GM19463 (cell line): ENCODE data around the gene LDLRAD3.

Experiments used
- ATAC-seq: cut with Tn5 transposase; IDR thresholded peaks from one replicate; pipeline ENCODE4 v1.9.1; 2021; ENCODE audit warnings: mild to moderate bottlenecking, moderate library complexity; ENCODE audit not compliant: unreplicated experiment

The LDLRAD3 gene

GRCh38 chr11:36193290-36193619 is 249.4 kb downstream of the LDLRAD3 start:
- ATAC-seq, result no peak

DNA sequence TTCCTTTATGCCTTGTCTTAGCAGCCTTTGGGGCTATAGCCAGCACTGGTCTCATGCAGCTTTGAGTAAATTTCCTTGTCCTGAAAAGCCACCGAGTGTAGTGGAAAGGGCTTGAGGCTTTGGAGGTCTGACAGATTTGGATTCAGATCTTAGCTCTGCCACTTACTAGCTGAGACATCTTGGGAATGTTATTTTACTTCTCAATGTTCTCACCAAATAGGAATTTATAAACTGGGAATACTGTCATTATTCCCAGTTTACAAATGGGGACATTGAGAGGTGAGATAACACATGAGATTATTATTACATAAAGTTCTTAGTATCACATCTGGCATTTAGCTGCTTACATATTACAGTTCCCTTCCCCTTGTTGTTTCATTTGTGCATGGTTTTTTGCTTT is 249.9 kb downstream of the LDLRAD3 start:
- ATAC-seq, result no peak

- ATAC-seq, result no peak
Observed at GRCh38 chr11:36195496-36196354, 251.9 kb downstream of the LDLRAD3 start.

DNA sequence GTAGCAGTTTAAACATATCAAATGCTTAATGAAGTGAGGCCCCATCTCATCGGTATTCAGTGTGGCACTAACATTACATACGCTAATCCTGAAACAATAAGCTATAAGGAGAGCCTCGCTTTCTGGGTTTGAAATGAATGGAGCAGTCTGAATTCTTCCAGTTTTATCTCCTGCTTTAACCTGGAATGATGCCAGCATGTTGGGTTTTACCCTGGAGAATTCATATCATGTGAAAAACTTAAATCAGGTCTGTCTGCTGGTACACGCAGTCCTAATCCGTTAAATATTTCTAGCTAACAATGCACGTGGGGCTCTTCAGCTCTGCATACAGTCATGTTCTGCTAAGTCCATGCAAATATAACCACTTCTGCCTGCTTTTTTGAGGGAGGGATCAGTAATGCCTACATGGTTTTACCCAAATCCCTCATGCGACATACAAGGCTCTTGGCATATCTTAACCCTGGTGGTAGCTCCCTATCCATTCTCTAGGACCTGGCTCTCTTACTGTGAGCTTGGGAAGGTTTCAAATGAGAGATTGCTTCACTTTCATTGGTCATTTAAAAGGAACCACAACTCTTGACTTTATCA is 252.6 kb downstream of the LDLRAD3 start:
- ATAC-seq, result no peak

GRCh38 chr11:36201411-36201810 is 257.5 kb downstream of the LDLRAD3 start:
- ATAC-seq, result no peak

DNA sequence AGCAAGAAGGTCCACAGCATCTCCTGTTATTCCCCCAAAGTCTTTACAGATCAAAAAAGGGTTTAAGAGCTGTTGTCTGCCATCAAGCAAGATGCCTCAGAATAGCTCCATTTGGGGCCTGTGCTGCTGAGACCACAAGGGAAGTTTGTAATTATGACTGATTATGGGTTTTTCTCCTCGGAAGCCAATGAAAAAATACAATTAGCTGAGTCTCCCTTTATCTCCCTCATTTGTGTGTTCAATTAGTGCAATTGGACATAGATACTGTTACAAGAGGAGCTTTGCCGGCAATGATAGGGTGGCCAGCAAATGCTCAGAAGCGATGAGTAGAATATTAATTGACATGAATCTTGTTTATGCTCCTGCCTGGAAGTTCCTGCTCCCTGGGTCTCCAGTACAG is 261.7 kb downstream of the LDLRAD3 start:
- ATAC-seq, result no peak

DNA sequence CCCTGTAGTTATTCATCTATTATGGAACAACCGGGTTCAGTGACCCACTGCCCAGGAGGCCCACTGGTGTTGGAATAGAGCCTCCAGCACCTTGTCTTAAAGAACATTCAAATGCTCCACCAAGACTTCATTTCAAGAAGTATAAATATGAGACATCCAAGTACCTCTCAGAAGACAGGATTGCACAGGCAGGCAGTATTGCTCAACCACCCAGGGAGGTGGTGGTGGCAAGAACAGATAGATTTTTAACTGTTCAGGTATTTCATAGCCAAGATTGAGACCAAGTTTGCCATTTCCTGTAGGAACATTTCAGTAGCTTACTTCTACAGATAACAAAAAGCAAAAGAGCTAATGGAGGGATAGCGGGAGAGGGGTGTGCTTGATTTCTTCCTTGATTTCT is 266.7 kb downstream of the LDLRAD3 start:
- ATAC-seq, result no peak

DNA sequence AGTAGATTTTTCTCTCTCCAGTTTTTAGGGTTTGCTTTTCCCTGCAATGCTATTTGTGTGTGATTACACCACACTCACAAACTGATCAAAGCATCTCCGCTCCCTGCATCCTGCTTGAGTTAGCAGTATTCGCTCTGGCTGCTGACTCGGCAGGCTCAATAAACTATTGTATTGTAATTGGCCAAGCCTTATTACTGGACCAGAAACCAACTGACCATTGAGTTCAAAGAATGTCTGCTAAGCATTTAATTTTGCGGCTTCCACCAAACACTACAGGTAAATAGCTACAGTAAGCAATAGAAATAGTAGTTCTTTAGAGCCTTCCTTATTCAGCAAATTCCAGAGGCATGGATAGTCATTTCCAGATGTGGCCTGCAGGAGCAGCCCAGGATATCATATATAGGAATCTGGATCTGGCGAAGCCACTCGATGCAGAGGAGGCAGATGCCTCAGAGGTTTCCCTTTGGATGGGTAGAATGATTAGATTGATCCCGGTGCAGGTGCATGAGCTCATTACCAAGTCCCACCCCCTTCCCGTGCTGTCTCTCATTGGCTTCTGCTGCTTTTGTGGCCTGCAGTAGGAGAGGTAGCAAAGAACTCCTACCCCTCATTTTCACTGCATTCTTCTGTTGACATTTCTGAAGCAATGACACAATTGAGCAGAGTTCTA is 268.0 kb downstream of the LDLRAD3 start:
- no peak for ATAC-seq

DNA sequence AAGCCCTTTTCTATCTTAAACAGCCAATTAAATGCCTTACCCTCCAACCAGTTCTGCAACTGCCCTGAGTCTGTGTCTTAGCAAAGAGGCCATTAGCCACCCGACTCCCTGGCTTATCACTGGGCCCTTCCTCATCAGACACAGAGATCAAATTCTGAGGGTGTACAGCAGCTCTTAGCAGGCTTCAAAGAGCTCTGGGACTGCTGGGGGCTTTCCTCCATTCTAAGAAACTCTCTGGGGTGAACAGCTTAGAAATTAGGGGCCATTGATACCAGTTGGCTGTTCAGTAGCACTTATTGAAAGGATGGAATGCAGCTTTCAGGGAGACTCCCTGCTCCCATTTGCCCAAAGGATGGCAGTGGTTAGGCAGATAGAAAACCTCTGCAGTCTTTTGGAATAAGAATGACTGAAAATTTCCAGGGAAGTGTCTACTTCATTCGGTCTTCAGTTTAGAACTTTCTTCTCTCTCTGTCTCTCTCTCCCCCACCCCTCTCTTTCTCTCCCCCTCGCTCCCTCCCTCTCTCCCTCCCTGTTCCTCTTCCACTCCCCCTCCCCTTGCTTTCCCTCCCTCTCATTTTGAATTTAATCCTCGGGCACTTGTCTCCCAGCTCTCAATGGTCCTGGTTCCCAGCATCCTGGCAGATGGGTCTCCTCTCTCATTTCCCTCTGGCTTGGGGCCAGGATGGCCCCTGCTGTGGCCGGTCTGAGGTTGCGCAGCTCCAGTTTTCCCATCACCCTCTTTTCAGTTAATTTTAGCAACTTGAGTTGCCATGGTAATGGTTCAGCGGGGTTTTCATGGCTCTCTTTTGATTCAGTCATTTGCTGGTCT is 268.9 kb downstream of the LDLRAD3 start:
- ATAC-seq, result no peak

DNA sequence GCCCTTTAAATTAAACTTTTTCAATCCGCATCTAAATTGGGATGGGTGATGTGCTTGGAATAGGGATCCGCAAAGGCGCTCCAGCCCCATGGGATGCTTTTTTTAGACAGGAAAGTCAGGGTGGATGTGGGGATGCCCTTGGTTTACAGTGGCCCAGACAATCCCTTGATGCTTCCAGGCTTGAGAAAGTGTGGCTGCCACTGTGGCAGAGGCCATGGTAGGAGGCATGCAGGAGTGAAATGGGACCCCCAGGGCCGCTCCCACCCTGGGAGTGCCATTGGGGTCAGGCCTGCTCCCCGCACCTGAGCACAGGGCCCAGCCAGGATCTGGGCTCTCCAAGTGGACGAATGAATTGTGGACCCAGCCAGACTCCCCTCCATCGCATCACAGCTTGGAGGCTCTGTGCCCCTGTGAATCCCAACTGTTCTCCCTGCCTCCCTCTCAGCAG is 269.6 kb downstream of the LDLRAD3 start:
- no peak for ATAC-seq

DNA sequence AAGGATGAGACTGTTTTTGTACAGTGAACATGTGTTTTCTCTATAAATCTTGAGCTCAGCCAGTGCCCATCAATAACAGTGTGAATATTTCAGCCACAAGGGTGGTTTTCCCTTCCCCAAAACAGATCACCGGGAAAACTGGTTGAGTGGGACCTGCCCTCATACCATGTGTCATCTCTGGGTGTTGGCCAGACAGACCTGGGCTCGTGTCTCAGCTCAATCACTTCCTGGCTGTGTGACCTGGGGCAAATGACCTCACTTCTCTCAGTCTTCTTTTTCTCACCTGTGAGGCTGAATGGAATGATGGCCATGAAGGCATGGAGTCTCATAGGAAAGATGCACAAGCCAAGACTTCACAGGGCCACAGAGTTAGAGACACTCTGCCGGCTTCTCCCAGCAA is 270.6 kb downstream of the LDLRAD3 start:
- no peak for ATAC-seq

DNA sequence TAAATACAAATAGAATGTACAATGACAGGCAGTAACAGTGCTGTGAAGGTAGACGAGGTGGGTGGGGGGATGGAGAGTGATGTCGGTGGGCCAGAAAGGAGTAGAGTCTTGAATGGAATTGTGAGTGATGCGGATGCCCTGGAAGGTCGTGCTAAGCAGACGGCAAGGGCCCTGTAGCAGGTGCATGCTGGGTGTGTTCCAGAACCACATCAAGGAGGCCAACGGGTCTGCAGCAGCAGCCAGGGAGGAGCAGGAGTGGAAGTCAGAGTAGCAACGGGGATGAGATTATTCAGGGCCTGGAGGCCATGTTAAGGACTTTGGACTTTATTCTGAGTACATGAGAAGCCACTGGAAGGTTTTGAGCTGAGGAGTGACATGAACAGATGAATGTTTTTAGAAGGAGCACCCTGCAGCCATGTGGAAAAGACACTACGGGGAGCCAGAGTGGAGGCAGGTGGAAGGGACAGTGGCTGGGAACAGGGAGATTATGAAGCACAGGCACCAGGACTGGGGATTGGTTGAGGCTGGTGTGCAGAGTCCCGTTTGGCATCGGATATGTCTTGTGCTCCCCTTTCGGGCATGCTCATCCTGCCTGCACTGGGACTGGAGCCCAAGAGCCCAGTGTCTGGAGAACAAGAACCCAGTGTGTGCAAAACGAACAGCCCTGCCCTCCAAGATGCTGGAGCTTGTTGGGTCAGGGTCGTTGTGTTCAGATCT is 271.3 kb downstream of the LDLRAD3 start:
- ATAC-seq, result no peak

GRCh38 chr11:36215693-36216060 is 271.8 kb downstream of the LDLRAD3 start:
- no peak for ATAC-seq

DNA sequence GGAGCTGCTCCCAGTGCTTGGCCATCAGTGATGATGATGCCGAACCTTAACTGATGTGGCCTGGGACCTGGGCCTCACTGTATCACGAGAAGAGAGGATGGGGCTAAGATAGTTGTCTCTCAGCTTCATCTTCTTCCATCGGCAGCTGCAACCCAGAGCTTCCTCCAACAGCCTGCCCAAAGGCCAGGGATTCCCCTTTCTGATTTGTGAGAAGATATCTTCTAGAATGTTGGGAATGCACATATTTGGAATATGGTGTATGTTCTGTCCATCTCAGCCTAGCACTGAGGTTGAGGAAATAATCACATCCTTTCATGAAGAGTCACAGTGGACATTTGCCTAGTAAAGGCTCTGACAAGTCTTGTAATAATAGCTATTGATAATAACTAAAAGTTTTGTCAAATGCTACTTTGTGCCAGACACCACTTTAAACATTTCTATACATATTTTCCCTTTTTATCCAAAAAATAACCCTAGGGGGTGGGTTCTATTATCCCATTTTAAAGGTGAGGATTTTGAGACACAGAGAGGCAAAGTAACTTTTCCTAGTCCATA is 272.3 kb downstream of the LDLRAD3 start:
- no peak for ATAC-seq

DNA sequence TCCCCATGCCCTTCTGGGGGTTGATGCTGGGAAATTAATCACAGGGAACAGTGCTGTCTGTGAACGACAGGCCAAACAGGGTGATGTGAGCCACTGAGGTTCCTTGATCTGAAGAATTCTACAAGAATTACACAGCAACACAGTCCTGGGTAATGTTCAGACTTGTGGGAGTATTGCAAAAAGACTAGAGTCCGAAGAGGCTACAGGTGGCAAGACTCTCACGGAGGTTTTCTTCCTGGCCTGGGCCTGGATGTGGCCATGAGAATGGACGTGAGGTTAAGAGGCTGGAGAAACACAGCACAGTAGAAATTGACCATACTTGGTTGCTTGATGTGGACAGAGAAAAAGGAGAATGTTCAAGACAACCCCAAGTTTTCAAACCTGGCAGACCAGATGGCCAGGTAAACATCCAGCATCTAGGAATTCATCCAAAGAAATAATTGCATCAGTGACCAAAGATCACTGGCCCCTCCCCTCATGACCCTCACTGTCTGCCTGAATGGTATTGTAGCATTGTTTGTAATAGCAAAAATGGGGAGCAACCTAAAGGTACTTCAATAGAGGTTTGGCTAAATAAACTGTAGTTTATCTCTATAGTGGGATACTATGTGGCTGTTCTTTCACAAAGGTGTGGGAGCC is 274.5 kb downstream of the LDLRAD3 start:
- no peak for ATAC-seq

DNA sequence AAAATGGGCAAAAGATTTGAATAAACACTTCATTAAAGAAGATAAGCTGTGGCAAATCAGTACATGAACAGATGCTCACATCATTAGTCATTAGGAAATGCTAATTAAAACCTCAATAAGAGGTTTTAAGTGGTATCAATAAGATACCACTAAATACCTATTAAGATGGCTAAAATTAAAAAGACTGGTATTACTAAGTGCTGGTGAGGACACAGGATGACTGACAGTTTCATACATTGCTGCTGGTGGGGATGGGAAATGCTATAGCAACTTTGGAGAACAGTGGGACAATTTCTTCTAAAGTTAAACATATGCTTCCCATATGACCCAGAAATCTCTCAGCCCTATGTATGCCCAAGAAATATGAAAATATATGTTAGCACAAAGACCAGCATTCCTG is 276.1 kb downstream of the LDLRAD3 start:
- no peak for ATAC-seq

DNA sequence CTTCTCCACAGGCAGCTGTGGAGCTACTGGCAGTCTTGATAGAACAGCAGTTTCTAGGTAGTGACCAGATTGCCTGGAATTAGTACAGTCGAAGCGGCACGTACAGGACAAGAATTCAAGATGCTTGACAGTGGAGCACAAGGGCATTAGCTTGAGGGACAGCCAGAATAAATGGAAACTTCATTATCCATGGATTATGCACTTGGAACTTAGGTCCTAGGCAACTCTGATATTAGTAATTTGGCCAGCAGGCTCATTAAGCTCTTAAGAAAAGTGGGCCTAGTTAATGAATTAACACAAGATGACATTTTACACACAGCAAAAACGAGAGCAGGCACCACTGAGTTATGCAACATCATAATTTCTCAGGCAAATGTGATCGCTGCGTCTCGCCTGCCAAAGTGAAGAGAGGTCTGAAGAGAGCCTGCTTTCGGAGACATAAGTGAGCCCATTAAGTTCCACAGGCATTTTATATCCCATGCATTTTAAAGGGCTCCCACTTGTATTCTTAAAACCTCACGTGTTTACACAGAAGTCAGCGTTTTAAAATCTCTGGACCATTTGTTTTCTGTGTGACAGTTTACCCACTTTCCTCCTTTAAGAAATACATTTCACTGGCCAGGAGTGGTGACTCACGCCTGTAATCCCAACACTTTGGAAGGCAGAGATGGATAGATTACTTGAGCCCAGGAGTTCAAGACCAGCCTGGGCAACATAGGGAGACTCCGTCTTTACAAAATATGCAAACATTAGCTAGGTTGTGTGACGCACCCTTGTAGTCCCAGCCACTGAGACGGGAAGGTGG is 279.2 kb downstream of the LDLRAD3 start:
- no peak for ATAC-seq

DNA sequence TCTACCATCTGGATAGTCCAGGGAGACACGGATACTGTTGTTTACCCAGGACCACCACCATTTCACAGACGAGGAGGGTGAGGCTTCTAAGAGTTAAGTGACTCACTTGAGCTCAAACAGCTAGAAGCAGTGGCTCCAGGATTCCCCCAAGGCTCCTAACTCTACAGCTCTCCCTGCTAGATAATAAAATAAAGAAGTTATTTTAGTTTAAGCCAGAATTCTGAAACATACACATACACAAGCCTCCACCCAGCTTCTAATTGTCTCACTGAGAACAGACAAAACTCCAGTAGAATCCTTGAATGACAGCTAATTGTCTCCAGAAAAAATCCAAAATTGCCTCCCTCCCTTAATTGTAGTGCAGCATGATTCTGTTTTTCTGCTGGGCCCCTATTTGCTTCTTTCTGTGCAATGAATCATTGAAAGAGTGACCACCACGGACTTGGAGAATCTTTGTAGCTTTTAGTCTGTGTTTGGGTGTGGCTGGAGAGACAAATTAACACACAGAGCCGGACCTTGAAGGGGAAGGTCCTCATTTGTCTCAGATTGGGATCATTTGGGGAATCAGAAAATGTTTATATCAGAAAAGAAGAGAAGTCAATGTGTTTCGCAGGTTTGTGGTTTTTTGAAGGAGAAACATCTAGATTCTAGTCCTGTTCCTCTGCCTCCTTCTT is 280.5 kb downstream of the LDLRAD3 start:
- no peak for ATAC-seq

- ATAC-seq, result no peak
Observed at GRCh38 chr11:36227044-36227443, 283.2 kb downstream of the LDLRAD3 start.
